Mucosa of descending colon (tissue), 3 donors: ENCODE data around the gene RTBDN. TPM values are rescaled to one million over a fixed set of nuclear protein-coding genes. Genes with fewer than 3 reads are reported as not detected.
"Not testable (repeated sequence)": the region's sequence is repeated elsewhere in the genome, so short reads cannot be mapped to it uniquely, and the experiment has no call there.

Experiments used
- ATAC-seq: fragments of 200-7000 bp; cut with Tn5 transposase; one replicate; pipeline ENCODE4 v1.9.1; 2020; ENCODE audit warnings: mild to moderate bottlenecking, moderate library complexity
- DNase-seq, 3 donors: peaks; one replicate each; pipeline ENCODE4 v3.0.0-alpha.2; 2020
- H3K36me3 ChIP-seq: fragments of 200-600 bp; one replicate; pipeline ENCODE4 v1.8.0; 2021; ENCODE audit warnings: low read depth, mild to moderate bottlenecking
- H3K4me1 ChIP-seq: fragments of 200-600 bp; one replicate; pipeline ENCODE4 v1.8.0; 2021; ENCODE audit warnings: low read depth, mild to moderate bottlenecking
- H3K4me3 ChIP-seq: fragments of 200-600 bp; one replicate; pipeline ENCODE4 v1.8.0; 2021; ENCODE audit warnings: mild to moderate bottlenecking
- H3K9me3 ChIP-seq: fragments of 200-600 bp; one replicate; pipeline ENCODE4 v1.8.0; 2021; ENCODE audit warnings: mild to moderate bottlenecking
- CTCF ChIP-seq: fragments of 200-600 bp; IDR thresholded peaks from one replicate; pipeline ENCODE4 v1.8.0; 2022; ENCODE audit warnings: antibody characterized with exemption, mild to moderate bottlenecking
- intact Hi-C, 2 donors: fragments of 100-400 bp; cut with DNase I in 1 of 2; cut with micrococcal nuclease in 1 of 2; formaldehyde crosslinking; loops; one replicate each; pipeline versions ENCODE4 v1.11.0 to v1.11.1; 2022; cut with DNase I, micrococcal nuclease
- total RNA-seq, 3 donors: library from RNA; stranded (reverse); fragmentation: NEBNext Ultra II Directional in 2 of 3; extraction: Animal tissue kit (Norgen Biotek cat#: 25700) in 2 of 3; gene quantifications; one replicate each; pipeline versions ENCODE4 v1.2.1 to v1.2.4, GENCODE V29; 2021 to 2023
- donor health status: DM: no; HTN: no; CAD: no; lungs with moderate emphysema.
- donor health status: DM: no; HTN: no; CAD: no.
- donor health status: DM: no; HTN: yes; CAD: no.

RTBDN gene
- total RNA-seq, 3 donors from 2014 or later, result 0.87 to 1.7 TPM; not detected in 1

- intact Hi-C loops, result no loop called here
- ATAC-seq, result peak; percentile 12
- H3K4me1 ChIP-seq, result peaks cover 10% of the 10 kb centered on the region
- H3K9me3 ChIP-seq, result no peaks in the 10 kb centered on the region
- H3K36me3 ChIP-seq, result no peaks in the 10 kb centered on the region
- DNase-seq, result peak in 2 of 3 donors; percentile 54 to 57
- TF ChIP-seq CTCF, result no peak
- H3K4me3 ChIP-seq, result no peak overlapping the region
Measured at GRCh38 chr19:12833738-12834565, 427 bp downstream of the RTBDN start.

GRCh38 chr19:12833418-12833737 is 1.0 kb downstream of the RTBDN start:
- no peaks in the 10 kb centered on the region for H3K36me3 ChIP-seq
- intact Hi-C loops, result no loop called here
- ATAC-seq (no peak), DNase-seq (no peak)
- TF ChIP-seq CTCF, result no peak
- H3K4me1 ChIP-seq, result peaks cover 9% of the 10 kb centered on the region
- H3K9me3 ChIP-seq, result no peaks in the 10 kb centered on the region
- no peak overlapping the region for H3K4me3 ChIP-seq

- ATAC-seq (peak; percentile 68), DNase-seq (peak; percentile 62 to 76 (median 73))
- intact Hi-C loops, result no loop called here
- no peak overlapping the region for H3K4me3 ChIP-seq
- TF ChIP-seq CTCF, result no peak
- H3K9me3 ChIP-seq, result no peaks in the 10 kb centered on the region
- peaks cover 8% of the 10 kb centered on the region for H3K4me1 ChIP-seq
- no peaks in the 10 kb centered on the region for H3K36me3 ChIP-seq
Measured at GRCh38 chr19:12828494-12828893, 5.9 kb downstream of the RTBDN start.

GRCh38 chr19:12825254-12826131 is 8.9 kb downstream of the RTBDN start:
- Histone ChIP-seq H3K36me3 (no peaks in the 10 kb centered on the region), H3K4me1 (peaks cover 3% of the 10 kb centered on the region), H3K9me3 (no peaks in the 10 kb centered on the region), H3K4me3 (no peak overlapping the region)
- intact Hi-C loops, result no loop called here
- peak; percentile 16 for TF ChIP-seq CTCF
- peak; percentile 61 for ATAC-seq
- DNase-seq, result peak in 1 of 3 donors; percentile 48

GRCh38 chr19:12821761-12822160 is 12.6 kb downstream of the RTBDN start:
- TF ChIP-seq CTCF, result no peak
- intact Hi-C loops, result no loop called here

GRCh38 chr19:12817810-12818209 is 16.6 kb downstream of the RTBDN start:
- H3K36me3 ChIP-seq, H3K9me3 ChIP-seq, intact Hi-C loops, DNase-seq, H3K4me1 ChIP-seq, ATAC-seq, H3K4me3 ChIP-seq: not testable (repeated sequence)

More at GRCh38 chr19:12821761-12822160, 12.6 kb downstream of the RTBDN start:
- Histone ChIP-seq H3K9me3 (no peaks in the 10 kb centered on the region), H3K4me1 (no peaks in the 10 kb centered on the region), H3K36me3 (no peaks in the 10 kb centered on the region), H3K4me3 (no peak overlapping the region)
- ATAC-seq, result no peak
- no peak for DNase-seq

- H3K4me3 ChIP-seq, H3K4me1 ChIP-seq, ATAC-seq, intact Hi-C loops, DNase-seq, H3K9me3 ChIP-seq, H3K36me3 ChIP-seq: not testable (repeated sequence)
Measured at GRCh38 chr19:12817188-12817587, 17.2 kb downstream of the RTBDN start.
